ENCODE data around the gene KCNA5. TPM values are rescaled to one million over a fixed set of nuclear protein-coding genes. Genes with fewer than 3 reads are reported as not detected.

KCNA5 gene
- total RNA-seq, 1 experiment from 2014 or later, result not detected

DNA sequence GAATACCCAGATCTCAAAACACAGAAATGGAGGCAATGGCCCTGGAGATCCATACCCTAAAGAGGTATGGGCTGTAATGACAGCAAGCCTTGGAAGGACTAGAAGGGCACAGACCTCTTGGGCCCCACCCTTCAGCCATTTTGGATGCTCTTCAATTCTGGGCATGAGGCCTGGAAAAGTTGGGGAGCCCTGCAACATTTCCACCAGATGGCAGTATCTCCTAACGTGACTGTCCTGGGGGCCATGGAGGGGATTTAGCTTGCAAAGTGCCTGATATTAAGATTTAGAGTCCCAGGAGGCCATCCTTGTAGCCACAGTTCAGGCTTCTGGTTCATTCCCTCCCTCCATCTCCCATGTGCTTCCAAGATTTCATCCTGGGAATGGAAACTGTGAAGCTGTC, 30.2 kb downstream of the KCNA5 start:
- intact Hi-C loops (cut with micrococcal nuclease), result no loop called here
- CTCF ChIA-PET, result no interaction called here
- BruUV-seq (replicated peaks), result no TSS peak
- H3K9ac ChIP-seq (ENCODE audit: low read length), result no peak overlapping the region
- H2AFZ ChIP-seq (ENCODE audit: low read length), result no peak overlapping the region
- H3K27me3 ChIP-seq (ENCODE audit: low read length), result peaks cover 7% of the 10 kb centered on the region; the same call in 1 of the 2 replicates
- no peak overlapping the region for H3K4me3 ChIP-seq (ENCODE audit: low read length)
- no peaks in the 10 kb centered on the region for H3K36me3 ChIP-seq (ENCODE audit: low read depth, low read length)
- H4K20me1 ChIP-seq (ENCODE audit: low read length), result no peaks in the 10 kb centered on the region
- no peak overlapping the region for H3K27ac ChIP-seq (ENCODE audit: low read length)
- H3K9me2 ChIP-seq (replicated peaks; ENCODE audit: low read length), result no peaks in the 10 kb centered on the region
- no peaks in the 10 kb centered on the region for H3K4me1 ChIP-seq (ENCODE audit: insufficient read depth, low read length)
- H3F3A ChIP-seq (ENCODE audit: low read length, unreplicated experiment), result no peaks in the 10 kb centered on the region
- POLR2A ChIA-PET (ENCODE audit: unreplicated experiment), result no interaction called here
- DNase-seq, result no peak
- no peak for ATAC-seq
- no peaks in the 10 kb centered on the region for H3K9me3 ChIP-seq (ENCODE audit: low read length)
- H3K4me2 ChIP-seq (ENCODE audit: low read length), result no peak overlapping the region
- no peak for TF ChIP-seq EZH2 (IDR thresholded peaks at IDR 0.05; ENCODE audit: low read length, unreplicated experiment)
- TF ChIP-seq, protein P1, sequence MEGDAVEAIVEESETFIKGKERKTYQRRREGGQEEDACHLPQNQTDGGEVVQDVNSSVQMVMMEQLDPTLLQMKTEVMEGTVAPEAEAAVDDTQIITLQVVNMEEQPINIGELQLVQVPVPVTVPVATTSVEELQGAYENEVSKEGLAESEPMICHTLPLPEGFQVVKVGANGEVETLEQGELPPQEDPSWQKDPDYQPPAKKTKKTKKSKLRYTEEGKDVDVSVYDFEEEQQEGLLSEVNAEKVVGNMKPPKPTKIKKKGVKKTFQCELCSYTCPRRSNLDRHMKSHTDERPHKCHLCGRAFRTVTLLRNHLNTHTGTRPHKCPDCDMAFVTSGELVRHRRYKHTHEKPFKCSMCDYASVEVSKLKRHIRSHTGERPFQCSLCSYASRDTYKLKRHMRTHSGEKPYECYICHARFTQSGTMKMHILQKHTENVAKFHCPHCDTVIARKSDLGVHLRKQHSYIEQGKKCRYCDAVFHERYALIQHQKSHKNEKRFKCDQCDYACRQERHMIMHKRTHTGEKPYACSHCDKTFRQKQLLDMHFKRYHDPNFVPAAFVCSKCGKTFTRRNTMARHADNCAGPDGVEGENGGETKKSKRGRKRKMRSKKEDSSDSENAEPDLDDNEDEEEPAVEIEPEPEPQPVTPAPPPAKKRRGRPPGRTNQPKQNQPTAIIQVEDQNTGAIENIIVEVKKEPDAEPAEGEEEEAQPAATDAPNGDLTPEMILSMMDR (conservative IDR thresholded peaks at IDR 0.05; ENCODE audit: low read depth, low read length), result 0 out of 2 replicates have a peak, but pooled peaks have one; percentile 11
- H3K79me2 ChIP-seq (ENCODE audit: low read length), result no peaks in the 10 kb centered on the region

GRCh38 chr12:5076761-5077160, 33.1 kb downstream of the KCNA5 start:
- CTCF ChIA-PET, result no interaction called here
- Histone ChIP-seq H3K27me3 (ENCODE audit: low read length) (peaks cover 23% of the 10 kb centered on the region; the same call in 1 of the 2 replicates), H4K20me1 (ENCODE audit: low read length) (no peaks in the 10 kb centered on the region), H3K4me2 (ENCODE audit: low read length) (no peak overlapping the region), H3K9me2 (replicated peaks; ENCODE audit: low read length) (no peaks in the 10 kb centered on the region), H3K4me3 (ENCODE audit: low read length) (no peak overlapping the region), H2AFZ (ENCODE audit: low read length) (no peak overlapping the region), H3F3A (ENCODE audit: low read length, unreplicated experiment) (no peaks in the 10 kb centered on the region), H3K9ac (ENCODE audit: low read length) (no peak overlapping the region), H3K36me3 (ENCODE audit: low read depth, low read length) (no peaks in the 10 kb centered on the region), H3K9me3 (ENCODE audit: low read length) (no peaks in the 10 kb centered on the region), H3K4me1 (ENCODE audit: insufficient read depth, low read length) (no peaks in the 10 kb centered on the region), H3K79me2 (ENCODE audit: low read length) (no peaks in the 10 kb centered on the region), H3K27ac (ENCODE audit: low read length) (no peak overlapping the region)
- no peak for TF ChIP-seq EZH2 (IDR thresholded peaks at IDR 0.05; ENCODE audit: low read length, unreplicated experiment)
- no peak for TF ChIP-seq EZH2phosphoT487 (IDR thresholded peaks at IDR 0.05; ENCODE audit: borderline replicate concordance, low read length)
- TF ChIP-seq, protein P1 (conservative IDR thresholded peaks at IDR 0.05; ENCODE audit: low read depth, low read length), result no peak
- no TSS peak for BruUV-seq (replicated peaks)
- no peak for ATAC-seq
- POLR2A ChIA-PET (ENCODE audit: unreplicated experiment), result no interaction called here
- DNase-seq, result no peak
- intact Hi-C loops (cut with micrococcal nuclease), result no loop called here

DNA sequence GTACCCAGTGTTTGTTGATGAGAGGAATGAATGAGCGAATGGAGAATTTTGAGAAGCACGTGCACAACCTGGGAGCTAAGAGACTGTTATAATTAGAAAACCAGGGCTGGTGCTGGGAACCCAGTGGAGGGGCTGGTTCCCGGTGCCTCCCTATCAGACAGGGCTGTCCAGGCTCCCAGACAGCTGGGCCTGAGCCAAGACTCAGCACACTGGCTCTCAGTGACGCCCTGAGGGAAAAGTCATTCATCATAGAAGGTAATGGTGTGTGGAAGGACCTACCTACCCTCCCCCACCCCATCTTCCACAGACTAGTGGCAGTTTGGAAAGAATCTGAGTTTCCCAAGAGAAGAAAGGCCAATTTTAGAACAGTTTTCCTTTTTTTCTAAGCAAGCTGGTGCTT, 34.7 kb downstream of the KCNA5 start:
- BruUV-seq (replicated peaks), result no TSS peak
- TF ChIP-seq, protein P1 (conservative IDR thresholded peaks at IDR 0.05; ENCODE audit: low read depth, low read length), result no peak
- TF ChIP-seq EZH2phosphoT487 (IDR thresholded peaks at IDR 0.05; ENCODE audit: borderline replicate concordance, low read length) (no peak), EZH2 (IDR thresholded peaks at IDR 0.05; ENCODE audit: low read length, unreplicated experiment) (no peak)
- Histone ChIP-seq H2AFZ (ENCODE audit: low read length) (no peak overlapping the region), H3K4me2 (ENCODE audit: low read length) (no peak overlapping the region), H3K4me1 (ENCODE audit: insufficient read depth, low read length) (no peaks in the 10 kb centered on the region), H3K4me3 (ENCODE audit: low read length) (no peak overlapping the region), H3K36me3 (ENCODE audit: low read depth, low read length) (no peaks in the 10 kb centered on the region), H3K27me3 (ENCODE audit: low read length) (peaks cover 23% of the 10 kb centered on the region; the same call in 1 of the 2 replicates), H3K27ac (ENCODE audit: low read length) (no peak overlapping the region), H3K9ac (ENCODE audit: low read length) (no peak overlapping the region), H3F3A (ENCODE audit: low read length, unreplicated experiment) (no peaks in the 10 kb centered on the region), H4K20me1 (ENCODE audit: low read length) (no peaks in the 10 kb centered on the region), H3K79me2 (ENCODE audit: low read length) (no peaks in the 10 kb centered on the region), H3K9me3 (ENCODE audit: low read length) (no peaks in the 10 kb centered on the region), H3K9me2 (replicated peaks; ENCODE audit: low read length) (no peaks in the 10 kb centered on the region)
- intact Hi-C loops (cut with micrococcal nuclease), result no loop called here
- ATAC-seq (no peak), DNase-seq (no peak)
- CTCF ChIA-PET, result no interaction called here
- POLR2A ChIA-PET (ENCODE audit: unreplicated experiment), result no interaction called here
